T-helper 2 cell treated with Interferon-gamma antibody and Interleukin-4, amounts not matched to agents 100 ng/mL and 5 ng/mL, for 36 hours (primary cell): Measurements from ENCODE around the gene NEMF. TPM values are rescaled to one million over a fixed set of nuclear protein-coding genes. Genes with fewer than 3 reads are reported as not detected.
"Not testable (repeated sequence)": the region's sequence is repeated elsewhere in the genome, so short reads cannot be mapped to it uniquely, and the experiment has no call there.

Source experiments
- intact Hi-C: fragments of 100-400 bp; cut with micrococcal nuclease; formaldehyde crosslinking; loops from one replicate; pipeline ENCODE4 v1.15.1; 2023
- total RNA-seq: library from RNA; stranded (reverse); gene quantifications from 2 replicates; pipeline ENCODE4 v1.2.3, GENCODE V29; 2022

The NEMF gene
- 72.7 and 73.5 TPM in 2 replicates for total RNA-seq

DNA sequence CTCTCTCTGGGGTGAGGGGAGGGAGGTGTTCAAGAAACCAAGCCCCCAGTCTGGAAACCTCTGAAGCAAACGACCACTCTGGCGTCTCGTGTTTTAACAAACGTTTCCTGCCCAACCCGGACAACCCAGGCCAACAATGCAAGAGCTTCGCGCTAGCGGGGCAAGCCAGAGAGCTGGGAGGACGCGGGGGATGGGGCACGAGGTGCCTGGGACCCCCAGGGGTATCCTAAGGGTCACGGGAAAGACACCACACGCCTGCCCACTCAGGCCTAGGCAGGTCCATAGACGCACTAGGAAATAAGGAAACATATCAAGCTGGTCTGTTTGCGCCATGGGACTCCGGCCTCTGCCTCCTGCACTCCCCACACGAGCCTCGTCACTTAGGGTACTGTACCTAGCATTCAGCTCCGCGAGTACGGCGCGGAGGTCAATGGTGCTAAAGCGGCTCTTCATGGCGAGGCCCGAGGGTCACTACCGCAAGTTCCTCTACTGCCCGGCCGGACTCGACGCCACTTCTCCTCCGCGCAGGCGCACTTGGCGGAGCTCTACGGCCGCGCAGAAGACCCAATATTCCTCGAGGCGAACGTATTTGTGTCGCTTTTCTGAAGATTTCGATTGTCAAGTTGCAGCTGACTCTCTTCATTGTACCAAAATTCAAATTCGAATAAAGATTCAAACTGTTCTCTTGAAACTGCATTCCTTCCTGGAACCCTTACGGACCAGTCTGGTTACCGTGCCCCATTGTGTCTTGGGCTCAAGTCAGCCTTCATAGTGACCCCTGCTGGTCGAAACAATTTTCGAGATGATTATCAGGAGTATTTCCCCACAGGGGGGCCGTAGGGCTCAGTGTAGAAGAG is at the start of gene NEMF:
Gene NEMF, minus strand, starts transcription at position 488 of the 857 bp plus-strand sequence. Its CDS starts 35 bp downstream, at position 453.
- intact Hi-C loops = loop anchor here (1.0 to 2.0 kb wide), 6 partner anchors 10 to 378 kb away; partner anchors contain the start of genes SOS2 and VCPKMT

DNA sequence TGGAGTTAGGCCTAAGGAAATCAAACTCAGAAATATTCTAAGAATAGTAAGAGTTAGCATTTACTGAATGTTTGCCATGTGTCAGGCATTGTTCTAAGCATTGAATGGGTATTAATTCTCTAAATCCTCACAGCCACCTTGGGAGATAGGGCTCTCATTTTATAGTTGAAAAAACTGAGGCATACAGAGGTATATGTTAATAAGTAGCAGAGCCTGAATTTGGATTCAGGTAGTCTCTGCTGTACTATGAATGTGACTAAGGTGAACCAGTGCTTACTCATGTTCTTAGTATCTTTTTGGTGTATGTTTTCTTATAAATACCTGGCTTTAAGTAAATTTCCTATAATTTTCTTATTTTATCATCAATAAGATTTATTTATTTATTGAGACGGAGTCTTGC is 48.4 kb upstream of the NEMF start:
- intact Hi-C loops = no loop called here

GRCh38 chr14:49898485-49898884 is 45.9 kb upstream of the NEMF start:
- intact Hi-C loops = no loop called here

DNA sequence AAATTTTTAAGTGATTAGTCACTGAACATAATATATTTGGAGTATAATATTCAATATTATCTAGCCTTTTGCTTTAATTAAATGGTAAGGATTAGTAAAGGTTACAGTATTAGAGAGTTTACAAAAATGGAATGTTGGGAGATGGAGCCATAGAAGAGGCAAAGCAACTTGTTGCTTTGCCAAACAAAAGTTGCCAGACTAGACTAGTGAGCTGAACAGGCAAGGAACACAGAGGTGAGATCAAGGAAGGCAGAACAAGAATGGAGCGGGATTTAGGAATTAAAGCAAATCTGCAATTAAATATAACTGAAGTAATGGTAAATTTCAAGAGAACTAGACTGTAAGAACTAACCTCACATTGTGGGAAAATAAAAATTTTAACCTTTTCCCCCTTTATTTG is 45.4 kb upstream of the NEMF start:
- intact Hi-C loops = no loop called here

GRCh38 chr14:49897414-49897813 is 44.8 kb upstream of the NEMF start:
- intact Hi-C loops = no loop called here

- intact Hi-C loops = no loop called here
Observed at GRCh38 chr14:49896966-49897365, 44.4 kb upstream of the NEMF start.

GRCh38 chr14:49896272-49896671 is 43.7 kb upstream of the NEMF start:
- intact Hi-C loops = not testable (repeated sequence)

GRCh38 chr14:49895480-49895879 is 42.9 kb upstream of the NEMF start:
- intact Hi-C loops = no loop called here

GRCh38 chr14:49894214-49895107 is 41.9 kb upstream of the NEMF start:
- intact Hi-C loops = not testable (repeated sequence)

- intact Hi-C loops = loop anchor here (2.0 kb wide), 4 partner anchors 31 to 337 kb away; partner anchors contain the start of gene SOS2
Observed at GRCh38 chr14:49893309-49894213, 41.0 kb upstream of the NEMF start.

DNA sequence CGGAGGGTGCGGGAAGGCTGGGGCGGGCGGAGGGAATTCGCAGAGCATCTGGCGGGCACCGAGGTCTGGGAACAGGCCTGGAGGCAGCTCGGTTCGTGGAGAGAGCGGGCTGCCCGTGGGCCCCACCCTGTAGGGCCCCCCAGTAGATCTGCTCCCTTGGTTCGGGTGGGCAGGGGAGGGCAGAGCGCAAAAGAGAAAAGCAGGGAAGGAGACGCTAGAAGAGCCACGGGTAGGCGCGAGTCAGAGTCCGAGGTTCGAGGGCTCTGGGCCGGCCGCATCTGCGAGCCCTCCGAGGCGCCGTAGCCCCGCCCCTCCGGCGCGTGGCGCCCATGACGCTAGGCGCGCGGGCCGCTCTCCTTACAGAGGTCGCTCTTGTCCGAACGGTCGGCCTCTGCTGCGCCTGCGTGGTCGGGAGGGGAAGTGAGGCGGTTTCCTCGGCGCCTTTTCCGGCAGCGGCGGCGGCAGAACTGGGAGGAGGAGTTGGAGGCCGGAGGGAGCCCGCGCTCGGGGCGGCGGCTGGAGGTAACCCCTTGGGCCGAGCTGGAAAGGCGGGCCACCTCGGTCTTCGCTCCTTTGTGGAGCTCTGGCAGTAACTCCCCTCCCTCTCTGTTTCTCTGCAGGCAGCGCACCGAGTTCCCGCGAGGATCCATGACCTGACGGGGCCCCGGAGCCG is 40.2 kb upstream of the NEMF start, which contains the start of gene ARF6:
Gene ARF6, plus strand, starts transcription at position 447 of the 673 bp plus-strand sequence. CDS start 655 bp downstream, outside the sequence.
- intact Hi-C loops = loop anchor here (1.0 to 2.0 kb wide), 10 partner anchors 13 to 338 kb away; partner anchors contain the start of genes SOS2 and VCPKMT

- intact Hi-C loops = loop anchor here (1.0 to 2.0 kb wide), 10 partner anchors 13 to 339 kb away; partner anchors contain the start of genes SOS2 and VCPKMT
Observed at GRCh38 chr14:49892301-49892635, 39.7 kb upstream of the NEMF start.

DNA sequence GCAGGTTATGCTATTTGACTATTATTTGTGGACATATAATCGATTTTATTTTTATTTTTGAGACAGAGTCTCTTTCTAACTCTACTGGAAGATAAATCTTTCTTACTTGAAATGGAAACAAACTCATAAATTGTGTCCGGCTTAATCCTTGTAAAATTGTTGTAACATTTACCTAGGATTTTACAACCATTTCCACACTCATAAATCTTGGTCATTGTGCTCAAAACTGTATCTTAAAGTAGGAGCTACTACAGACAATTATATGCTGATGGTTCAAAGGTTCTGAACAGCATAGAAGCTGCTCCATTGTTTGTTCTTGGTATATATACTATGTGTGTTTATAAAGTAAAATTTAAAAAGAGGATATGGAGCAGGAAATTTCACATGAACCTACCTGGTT is 35.7 kb upstream of the NEMF start:
- intact Hi-C loops = no loop called here

DNA sequence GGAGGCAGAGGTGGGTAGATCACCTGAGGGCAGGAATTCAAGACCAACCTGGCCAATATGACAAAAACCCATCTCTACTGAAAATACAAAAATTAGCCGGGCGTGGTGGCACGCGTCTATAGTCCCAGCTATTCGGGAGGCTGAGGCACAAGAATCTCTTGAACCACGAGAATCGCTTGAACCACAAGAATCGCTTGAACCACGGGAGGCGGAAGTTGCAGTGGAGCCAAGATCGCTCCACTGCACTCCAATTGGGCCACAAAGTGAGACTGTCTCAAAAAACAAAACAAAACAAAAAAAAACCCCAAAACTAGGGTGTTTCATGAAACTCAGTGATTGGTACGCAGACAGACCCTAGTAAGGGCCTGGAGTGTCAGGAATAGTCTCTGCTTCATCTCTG is 33.9 kb upstream of the NEMF start:
- intact Hi-C loops = no loop called here

DNA sequence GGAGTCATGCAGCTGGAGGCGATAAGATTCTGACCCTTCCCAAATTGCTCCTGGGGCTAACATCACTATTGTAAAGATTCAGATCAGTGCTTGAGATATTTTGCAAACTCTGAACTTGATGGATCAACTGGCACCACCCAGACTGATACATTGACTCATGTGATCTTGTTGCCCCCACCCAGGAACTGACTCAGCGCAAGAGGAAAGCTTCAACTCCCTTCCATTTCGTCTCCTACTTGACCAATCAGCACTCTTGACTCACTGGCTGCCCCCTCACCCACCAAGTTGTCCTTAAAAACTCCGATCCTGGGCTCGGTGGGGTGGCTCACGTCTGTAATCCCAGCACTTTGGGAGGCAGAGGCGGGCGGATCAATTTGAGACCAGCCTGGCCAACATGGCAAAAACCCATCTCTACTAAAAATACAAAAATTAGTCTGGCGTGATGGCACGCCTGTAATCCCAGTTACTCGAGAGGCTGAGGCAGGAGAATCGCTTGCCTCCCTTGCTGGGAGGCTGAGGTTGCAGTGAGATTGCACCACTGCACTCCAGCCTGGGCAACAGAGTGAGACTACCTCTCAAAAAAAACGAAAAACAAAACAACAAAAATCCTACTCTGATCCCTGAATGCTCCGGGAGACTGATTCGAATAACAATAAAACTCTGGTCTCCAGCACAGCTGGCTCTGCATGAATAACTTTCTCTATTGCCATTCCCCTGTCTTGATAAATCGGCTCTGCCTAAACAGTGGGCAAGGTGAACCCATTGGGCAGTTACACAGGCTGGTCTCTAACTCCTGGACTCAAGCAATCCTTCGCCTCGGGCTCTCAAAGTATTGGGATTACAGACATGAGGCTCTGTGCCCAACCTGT is 30.5 kb upstream of the NEMF start:
- intact Hi-C loops = no loop called here

GRCh38 chr14:49881350-49882001 is 28.9 kb upstream of the NEMF start:
- intact Hi-C loops = no loop called here

DNA sequence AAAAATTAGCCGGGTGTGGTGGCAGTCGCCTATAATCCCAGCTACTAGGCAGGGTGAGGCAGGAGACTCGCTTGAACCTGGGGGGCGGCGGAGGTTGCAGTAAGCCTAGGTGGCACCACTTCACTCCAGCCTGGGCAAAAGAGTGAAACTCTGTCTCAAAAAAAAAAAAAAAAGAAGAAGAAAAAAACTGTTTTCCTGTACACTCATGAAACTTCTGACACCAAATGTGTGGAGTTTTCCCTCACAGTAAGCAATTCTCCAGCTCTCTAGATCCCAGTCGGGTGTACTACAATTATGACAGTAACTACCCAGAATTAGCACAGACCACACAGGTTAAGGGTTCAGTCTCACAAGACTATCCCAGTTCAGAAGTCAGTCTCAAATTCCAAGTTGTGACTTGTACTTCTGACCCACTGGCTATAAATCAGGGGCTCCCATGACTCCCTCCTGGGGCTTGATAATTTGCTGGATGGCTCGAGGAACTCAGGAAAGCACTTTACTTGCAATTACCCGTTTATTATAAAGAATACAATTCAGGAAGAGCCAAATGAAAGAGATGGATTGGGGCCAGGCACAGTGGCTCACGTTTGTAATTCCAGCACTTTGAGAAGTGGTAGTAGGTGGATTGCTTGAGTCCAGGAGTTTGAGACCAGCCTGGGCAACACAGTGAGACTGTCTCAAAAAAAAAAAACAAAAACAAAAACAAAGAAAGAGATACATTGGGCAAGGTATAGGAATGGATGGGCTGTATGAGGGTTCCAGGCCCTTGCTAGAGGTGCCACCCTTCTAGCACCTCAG is 27.9 kb upstream of the NEMF start:
- intact Hi-C loops = no loop called here
